SK-N-MC (cell line): ENCODE results near the gene TTC28.
"Not testable (repeated sequence)": the region's sequence is repeated elsewhere in the genome, so short reads cannot be mapped to it uniquely, and the experiment has no call there.

Experiments used
- EZH2 ChIP-seq: fragments of 200-600 bp; sonication (generic); IDR thresholded peaks from one replicate; pipeline ENCODE4 v1.6.1; 2017; ENCODE audit warnings: antibody characterized with exemption
- POLR2AphosphoS5 ChIP-seq: IDR thresholded peaks from 2 replicates; pipeline ENCODE4 v1.6.1; 2012; ENCODE audit warnings: mild to moderate bottlenecking, low read depth, low read length, borderline replicate concordance

- TF ChIP-seq EZH2, POLR2AphosphoS5: not testable (repeated sequence)
Measured at GRCh38 chr22:28364105-28364504, 315.5 kb downstream of the TTC28 start.
